Peyer's patch (tissue), 4 donors: ENCODE results near the gene BMX. TPM values are rescaled to one million over a fixed set of nuclear protein-coding genes. Genes with fewer than 3 reads are reported as not detected.
A peak's percentile ranks its signal among the peaks of the same experiment; 100 is the strongest.

Source experiments
- DNase-seq, 3 donors: peaks; one replicate each; pipeline ENCODE4 v3.0.0-alpha.2; 2017 to 2019
- H3K27ac ChIP-seq, 4 donors: fragments of 200-600 bp; sonication (generic); one replicate each; pipeline ENCODE4 v1.5.1; 2016 to 2019
- H3K27me3 ChIP-seq, 2 donors: fragments of 200-600 bp; sonication (generic); one replicate each; pipeline ENCODE4 v1.5.1; 2019
- H3K36me3 ChIP-seq, 3 donors: fragments of 200-600 bp; sonication (generic); one replicate each; pipeline ENCODE4 v1.5.1; 2016 to 2019
- H3K4me1 ChIP-seq, 4 donors: fragments of 200-600 bp; sonication (generic); one replicate each; pipeline ENCODE4 v1.5.1; 2016 to 2019
- H3K4me3 ChIP-seq, 4 donors: fragments of 200-600 bp; sonication (generic); 1 replicate in 3 of 4; 2 replicates in 1 of 4; pipeline ENCODE4 v1.5.1; 2016 to 2019; ENCODE audit warnings: mild to moderate bottlenecking in 1 of 4
- H3K9me3 ChIP-seq, 4 donors: fragments of 200-600 bp; sonication (generic); one replicate each; pipeline ENCODE4 v1.5.1; 2016 to 2019; ENCODE audit warnings: mild to moderate bottlenecking in 1 of 4
- CTCF ChIP-seq, 6 experiments: fragments of 450-650 bp in 4 of 6; fragments of 200-600 bp in 2 of 6; sonication (generic) in 1 of 6; IDR thresholded peaks; one replicate each; pipeline ENCODE4 v1.5.1; 2017 to 2019; ENCODE audit warnings: antibody characterized with exemption in 6 of 6, mild to moderate bottlenecking in 3 of 6, moderate library complexity in 1 of 6
- POLR2A ChIP-seq, 2 donors: fragments of 450-650 bp; IDR thresholded peaks; one replicate each; pipeline ENCODE4 v1.5.1; 2017; ENCODE audit warnings: antibody characterized with exemption in 2 of 2, mild to moderate bottlenecking in 2 of 2, moderate library complexity in 2 of 2
- total RNA-seq, 4 donors: library from RNA; depleted of rRNA; stranded (reverse); fragments of >200 nt; gene quantifications; one replicate each; pipeline ENCODE4 v1.1.0, GENCODE V29; 2016

Gene BMX
- total RNA-seq, result 1 to 10 TPM; 2.5 to 5.8 (median 4.0) TPM

GRCh38 chrX:15500497-15500966 lies at the start of gene BMX:
TSS of gene BMX (plus strand) at chrX:15500807. CDS start at chrX:15508354, 7,547 bp downstream.
- H3K27ac ChIP-seq, result peak within 1 kb of the TSS in 1 of 4 donors; percentile 8
- DNase-seq, result no peak
- H3K9me3 ChIP-seq, result no peaks in the 10 kb centered on the region

GRCh38 chrX:15451913-15452312 lies 48.7 kb upstream of the BMX start:
- Histone ChIP-seq H3K4me1 (no peaks in the 10 kb centered on the region), H3K9me3 (no peaks in the 10 kb centered on the region)
- no peak for DNase-seq

More at GRCh38 chrX:15500497-15500966, at the start of gene BMX:
- Histone ChIP-seq H3K27me3 (no peaks in the 10 kb centered on the region), H3K4me3 (no peak within 1 kb of the TSS), H3K4me1 (no peaks in the 10 kb centered on the region), H3K36me3 (no peaks in the 10 kb centered on the region)
- TF ChIP-seq POLR2A (IDR thresholded peaks at IDR 0.05), result no peak

DNA sequence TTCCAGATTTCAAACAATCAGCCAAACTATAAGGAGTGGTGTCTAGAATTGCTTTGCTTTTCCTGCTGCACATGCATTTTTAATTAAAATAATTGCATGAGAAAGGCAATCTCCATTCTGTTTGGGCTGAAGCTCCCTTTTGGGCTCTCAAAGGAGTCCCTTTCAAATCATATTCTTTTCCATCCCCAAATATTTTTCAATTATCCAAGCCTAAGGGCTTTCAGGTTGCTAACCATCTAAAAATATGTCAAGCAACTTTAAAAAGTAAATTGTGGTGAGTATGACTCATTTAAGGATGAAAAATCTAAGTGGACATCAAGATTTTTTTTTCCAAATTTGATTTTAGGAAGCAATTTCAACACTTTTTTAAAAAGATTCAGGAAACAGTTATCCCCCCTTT lies 35.9 kb upstream of the BMX start:
- H3K36me3 ChIP-seq, result no peaks in the 10 kb centered on the region
- no peak overlapping the region for H3K27ac ChIP-seq
- no peak overlapping the region for H3K4me3 ChIP-seq
- no peaks in the 10 kb centered on the region for H3K4me1 ChIP-seq
- no peaks in the 10 kb centered on the region for H3K9me3 ChIP-seq
- TF ChIP-seq POLR2A (IDR thresholded peaks at IDR 0.05), result no peak
- no peak for TF ChIP-seq CTCF (IDR thresholded peaks at IDR 0.05)
- DNase-seq, result no peak
- no peaks in the 10 kb centered on the region for H3K27me3 ChIP-seq

More at GRCh38 chrX:15451913-15452312, 48.7 kb upstream of the BMX start:
- TF ChIP-seq POLR2A (IDR thresholded peaks at IDR 0.05) (no peak), CTCF (IDR thresholded peaks at IDR 0.05) (no peak)
- Histone ChIP-seq H3K36me3 (no peaks in the 10 kb centered on the region), H3K27ac (no peak overlapping the region), H3K4me3 (no peak overlapping the region), H3K27me3 (no peaks in the 10 kb centered on the region)

DNA sequence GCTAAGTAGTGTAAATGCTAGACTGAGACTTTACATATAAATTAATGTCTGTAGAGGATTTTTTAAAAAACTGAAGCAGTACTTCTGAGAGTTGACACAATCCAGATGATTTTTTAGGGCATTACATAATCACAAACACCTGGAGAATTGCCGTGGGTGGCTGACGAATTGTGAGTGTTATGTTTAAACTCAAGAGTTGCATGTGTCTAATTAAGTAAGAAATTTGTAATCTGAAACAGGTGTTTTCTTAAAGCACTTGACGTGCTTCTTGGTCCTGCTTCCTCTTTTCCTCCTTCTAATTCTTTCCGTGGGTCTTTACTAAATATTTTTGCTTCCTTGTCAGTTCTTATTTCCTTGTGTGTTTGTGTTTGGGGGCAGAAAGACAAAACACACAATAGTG lies 35.3 kb upstream of the BMX start:
- Histone ChIP-seq H3K9me3 (no peaks in the 10 kb centered on the region), H3K4me1 (no peaks in the 10 kb centered on the region), H3K27me3 (no peaks in the 10 kb centered on the region), H3K4me3 (no peak overlapping the region), H3K27ac (no peak overlapping the region), H3K36me3 (no peaks in the 10 kb centered on the region)
- TF ChIP-seq CTCF (IDR thresholded peaks at IDR 0.05), result no peak
- no peak for TF ChIP-seq POLR2A (IDR thresholded peaks at IDR 0.05)
- DNase-seq, result no peak

DNA sequence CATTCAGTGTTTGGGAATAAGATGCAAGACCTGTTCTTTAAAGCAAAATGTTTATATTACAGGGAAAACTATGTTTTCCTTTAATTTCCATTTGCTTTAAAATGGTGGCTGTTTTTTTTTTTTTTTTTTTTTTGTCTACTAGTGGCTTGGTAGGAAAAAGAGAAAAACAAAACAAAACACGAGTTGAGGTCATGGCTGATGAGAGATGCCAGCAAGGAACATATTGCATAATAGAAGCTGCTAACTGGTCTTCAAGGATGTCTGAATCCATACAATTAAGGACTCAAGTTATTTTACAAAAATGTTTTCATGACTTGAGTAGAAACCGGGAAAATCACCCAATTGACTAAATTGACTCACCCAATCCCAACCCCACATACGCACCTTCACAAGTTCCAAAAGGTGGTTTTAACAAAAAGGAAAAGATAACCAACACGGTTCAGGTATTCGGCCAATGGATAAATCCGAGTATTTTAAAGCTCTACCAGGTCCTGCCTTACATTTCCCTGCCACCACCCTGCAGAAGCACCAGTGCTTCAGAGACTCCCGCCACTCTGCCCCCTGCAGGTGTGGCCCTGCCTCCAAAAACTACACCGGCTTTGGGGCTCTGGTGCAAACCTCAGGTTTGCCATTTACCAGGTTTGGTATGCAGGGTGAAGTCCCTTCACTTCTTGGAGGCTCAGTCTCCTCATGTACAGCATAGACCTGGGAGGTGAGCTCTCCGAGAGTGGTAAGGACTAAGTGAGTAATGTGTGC lies 34.5 kb upstream of the BMX start:
- DNase-seq, result no peak
- TF ChIP-seq CTCF (IDR thresholded peaks at IDR 0.05), result no peak
- TF ChIP-seq POLR2A (IDR thresholded peaks at IDR 0.05), result no peak
- Histone ChIP-seq H3K4me1 (no peaks in the 10 kb centered on the region), H3K9me3 (no peaks in the 10 kb centered on the region), H3K4me3 (no peak overlapping the region), H3K36me3 (no peaks in the 10 kb centered on the region), H3K27me3 (no peaks in the 10 kb centered on the region), H3K27ac (no peak overlapping the region)

- Histone ChIP-seq H3K27me3 (no peaks in the 10 kb centered on the region), H3K27ac (no peak overlapping the region), H3K4me1 (no peaks in the 10 kb centered on the region), H3K9me3 (no peaks in the 10 kb centered on the region), H3K36me3 (no peaks in the 10 kb centered on the region), H3K4me3 (no peak overlapping the region)
- DNase-seq, result no peak
- TF ChIP-seq POLR2A (IDR thresholded peaks at IDR 0.05) (no peak), CTCF (IDR thresholded peaks at IDR 0.05) (peak in 3 of 6 experiments; percentile 23 to 39 (median 29))
Observed at GRCh38 chrX:15468036-15468435, 32.6 kb upstream of the BMX start.
